ENCODE data around the gene CADPS.

CADPS gene

DNA sequence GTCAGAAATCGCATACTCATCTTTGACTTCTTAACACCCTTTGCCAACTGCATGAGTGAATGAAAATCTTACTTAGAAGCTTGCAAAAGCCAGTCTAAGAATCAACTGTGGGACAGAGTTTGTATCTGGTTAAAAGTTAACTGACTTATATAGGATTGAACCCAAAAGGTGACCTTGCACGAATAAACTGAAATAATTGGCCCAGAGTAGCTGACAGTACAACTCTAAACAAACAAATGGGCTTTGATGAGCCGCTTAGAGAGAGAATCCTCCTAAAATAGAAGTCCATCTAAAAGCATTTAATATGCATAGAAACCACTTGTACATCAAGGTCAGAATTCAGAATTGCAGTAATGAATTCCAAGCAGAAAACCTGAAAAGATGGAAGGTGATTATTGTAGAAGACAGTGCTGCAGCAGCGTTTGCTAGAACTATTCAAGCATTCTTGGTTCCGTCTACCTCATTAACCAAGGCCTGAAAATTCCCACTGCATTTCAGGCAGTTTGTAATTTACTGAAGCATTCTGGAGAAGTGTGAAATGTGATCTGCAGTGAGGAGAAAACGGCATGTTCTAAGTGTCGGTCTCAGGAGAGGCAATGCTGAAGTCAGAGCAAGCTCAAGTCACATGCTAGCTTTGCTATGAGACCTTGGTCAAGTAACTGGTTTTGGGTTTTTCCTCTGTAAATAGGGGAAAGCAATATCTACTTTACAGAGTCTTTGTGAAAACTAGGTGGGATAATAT, 103.7 kb downstream of the CADPS start:
- no peak overlapping the region for H3K4me3 Mint-ChIP-seq
- H3K36me3 Mint-ChIP-seq = no peaks in the 10 kb centered on the region
- H3K27me3 Mint-ChIP-seq = no peaks in the 10 kb centered on the region
- ATAC-seq (ENCODE audit: low read depth) (no peak), DNase-seq (ENCODE audit: low spot score in 2 of 2) (no peak)
- H3K4me1 Mint-ChIP-seq = no peaks in the 10 kb centered on the region
- H3K9me3 Mint-ChIP-seq = no peaks in the 10 kb centered on the region
- no peak overlapping the region for H3K27ac Mint-ChIP-seq

DNA sequence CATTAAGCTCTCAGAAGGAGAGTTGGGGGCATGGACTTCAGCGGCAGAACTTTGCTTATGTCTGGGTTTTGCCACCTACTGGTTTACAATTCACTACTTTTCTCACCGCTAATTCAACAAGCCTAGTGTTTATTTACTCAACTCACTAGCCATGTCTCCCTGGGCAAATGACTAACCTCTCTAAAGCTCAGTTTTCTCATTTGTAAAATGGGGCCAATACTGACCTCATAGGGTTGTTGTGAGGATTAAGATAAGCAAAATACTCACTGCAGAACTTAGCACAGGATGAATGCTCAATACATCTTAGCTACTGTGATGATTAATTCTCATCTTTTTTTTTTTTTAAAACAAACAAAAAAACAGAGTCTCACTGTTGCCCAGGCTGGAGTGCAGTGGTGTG, 106.3 kb downstream of the CADPS start:
- Mint-ChIP-seq H3K9me3 (no peaks in the 10 kb centered on the region), H3K27ac (no peak overlapping the region), H3K4me3 (no peak overlapping the region), H3K36me3 (no peaks in the 10 kb centered on the region), H3K4me1 (no peaks in the 10 kb centered on the region), H3K27me3 (no peaks in the 10 kb centered on the region)
- DNase-seq (ENCODE audit: low spot score in 2 of 2) = no peak
- no peak for ATAC-seq (ENCODE audit: low read depth)

DNA sequence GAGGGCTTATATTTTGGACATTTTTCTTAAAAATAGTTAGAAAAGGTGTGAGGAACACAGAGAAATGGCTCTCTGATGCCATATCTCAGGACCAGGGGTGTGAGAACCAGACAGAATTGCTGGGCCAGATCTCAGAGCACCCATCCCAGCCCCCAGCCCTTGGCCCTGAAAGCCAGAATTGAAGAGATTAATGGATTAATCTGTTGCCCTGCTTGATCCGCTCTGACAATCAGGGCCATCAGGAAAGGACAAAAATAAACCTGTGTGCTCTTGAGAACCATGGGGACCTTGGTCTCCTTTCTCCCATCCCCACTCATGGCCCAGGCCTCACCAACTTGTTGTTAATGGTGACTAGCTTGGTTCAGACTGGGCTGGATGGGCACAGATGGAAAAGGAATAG, 113.5 kb downstream of the CADPS start:
- Mint-ChIP-seq H3K36me3 (no peaks in the 10 kb centered on the region), H3K9me3 (peaks cover 5% of the 10 kb centered on the region), H3K27ac (no peak overlapping the region), H3K4me1 (no peaks in the 10 kb centered on the region), H3K4me3 (no peak overlapping the region), H3K27me3 (no peaks in the 10 kb centered on the region)
- DNase-seq (ENCODE audit: low spot score in 2 of 2) (no peak), ATAC-seq (ENCODE audit: low read depth) (no peak)

DNA sequence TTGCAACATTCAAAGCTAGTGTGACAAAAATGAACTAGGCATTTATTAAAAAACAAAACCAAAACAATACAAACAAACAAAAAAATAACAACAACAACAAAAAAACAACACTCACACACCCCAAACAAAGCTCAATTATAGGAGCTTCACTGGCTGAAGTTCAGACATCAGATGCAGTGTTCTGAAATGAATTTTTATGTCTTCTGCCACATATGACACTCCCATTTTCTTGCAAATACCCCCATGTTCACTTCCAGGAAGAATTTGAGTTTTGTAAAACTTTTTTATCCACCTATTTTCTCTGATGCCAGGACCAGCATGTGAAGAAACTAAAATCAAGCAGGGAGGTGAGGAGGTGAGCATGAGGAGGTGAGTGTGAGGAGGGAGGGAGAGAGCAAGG, 113.9 kb downstream of the CADPS start:
- Mint-ChIP-seq H3K4me3 (no peak overlapping the region), H3K27me3 (no peaks in the 10 kb centered on the region), H3K4me1 (no peaks in the 10 kb centered on the region), H3K27ac (no peak overlapping the region), H3K36me3 (no peaks in the 10 kb centered on the region), H3K9me3 (peaks cover 5% of the 10 kb centered on the region)
- DNase-seq (ENCODE audit: low spot score in 2 of 2) (no peak), ATAC-seq (ENCODE audit: low read depth) (no peak)

DNA sequence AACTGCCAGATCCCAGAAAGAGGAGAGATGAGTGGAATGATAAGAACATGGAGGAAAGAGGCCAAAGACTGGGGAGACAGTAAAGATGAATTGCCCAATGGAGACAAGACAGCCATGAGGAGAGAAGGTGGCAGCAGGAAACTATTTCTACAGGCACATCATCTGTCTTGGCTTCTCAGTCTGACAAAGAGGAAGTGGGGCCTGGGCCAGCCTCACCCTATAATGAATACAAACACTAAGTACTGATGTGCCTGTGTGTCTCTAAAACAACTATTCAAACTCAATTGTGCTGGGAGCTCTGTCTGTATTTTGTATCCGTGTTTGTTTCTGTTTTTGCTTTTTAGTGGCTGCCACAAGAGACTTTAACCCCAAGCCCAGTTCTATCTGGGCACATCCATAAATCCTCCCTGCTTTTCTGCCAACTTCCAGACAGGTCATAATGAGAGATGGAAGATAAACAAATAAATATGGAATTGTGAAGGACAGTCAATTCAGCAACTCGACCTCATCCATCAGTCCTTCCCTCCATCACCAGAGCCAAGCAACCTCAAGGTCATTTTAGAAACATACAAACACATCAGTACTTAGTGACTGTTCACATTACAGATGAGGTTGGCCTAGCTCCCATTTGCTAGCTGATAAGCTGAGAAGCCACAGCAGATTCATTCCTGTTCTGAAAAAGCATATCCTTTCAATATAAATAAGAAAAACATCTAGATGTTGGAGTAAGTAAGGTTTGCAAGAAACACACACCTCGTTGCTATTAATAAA, 116.7 kb downstream of the CADPS start:
- H3K27me3 Mint-ChIP-seq = no peaks in the 10 kb centered on the region
- no peak overlapping the region for H3K4me3 Mint-ChIP-seq
- H3K9me3 Mint-ChIP-seq = peaks cover 5% of the 10 kb centered on the region
- H3K27ac Mint-ChIP-seq = no peak overlapping the region
- ATAC-seq (ENCODE audit: low read depth) (no peak), DNase-seq (ENCODE audit: low spot score in 2 of 2) (no peak)
- no peaks in the 10 kb centered on the region for H3K36me3 Mint-ChIP-seq
- no peaks in the 10 kb centered on the region for H3K4me1 Mint-ChIP-seq

DNA sequence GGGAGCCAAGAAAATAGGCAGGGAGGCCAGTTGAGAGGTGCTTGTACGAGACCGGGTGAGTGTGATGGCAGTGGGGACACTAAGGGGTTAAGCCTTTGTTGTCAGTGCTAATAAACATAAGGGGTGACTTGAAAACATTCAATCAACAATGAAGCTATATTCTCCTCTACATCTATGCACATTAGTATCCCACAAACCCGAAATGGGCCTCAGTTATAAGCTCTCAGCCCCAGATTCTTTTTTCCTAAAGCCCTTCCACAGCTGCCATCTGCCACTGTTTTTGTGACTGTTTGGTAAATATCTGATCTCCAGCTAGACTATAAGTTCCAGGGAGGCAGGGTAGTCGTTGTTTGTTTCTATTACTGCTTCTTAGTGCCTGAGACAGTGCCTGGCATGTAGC, 118.2 kb downstream of the CADPS start:
- Mint-ChIP-seq H3K9me3 (peaks cover 4% of the 10 kb centered on the region), H3K4me3 (no peak overlapping the region), H3K36me3 (no peaks in the 10 kb centered on the region), H3K27ac (no peak overlapping the region), H3K27me3 (no peaks in the 10 kb centered on the region), H3K4me1 (no peaks in the 10 kb centered on the region)
- ATAC-seq (ENCODE audit: low read depth) = no peak
- no peak for DNase-seq (ENCODE audit: low spot score in 2 of 2)

- Mint-ChIP-seq H3K4me1 (no peaks in the 10 kb centered on the region), H3K27me3 (no peaks in the 10 kb centered on the region), H3K27ac (no peak overlapping the region), H3K4me3 (no peak overlapping the region), H3K9me3 (peaks cover 4% of the 10 kb centered on the region), H3K36me3 (no peaks in the 10 kb centered on the region)
- ATAC-seq (ENCODE audit: low read depth) (peak; percentile 42), DNase-seq (ENCODE audit: low spot score in 2 of 2) (no peak)
Observed at GRCh38 chr3:62755285-62755684, 119.9 kb downstream of the CADPS start.

DNA sequence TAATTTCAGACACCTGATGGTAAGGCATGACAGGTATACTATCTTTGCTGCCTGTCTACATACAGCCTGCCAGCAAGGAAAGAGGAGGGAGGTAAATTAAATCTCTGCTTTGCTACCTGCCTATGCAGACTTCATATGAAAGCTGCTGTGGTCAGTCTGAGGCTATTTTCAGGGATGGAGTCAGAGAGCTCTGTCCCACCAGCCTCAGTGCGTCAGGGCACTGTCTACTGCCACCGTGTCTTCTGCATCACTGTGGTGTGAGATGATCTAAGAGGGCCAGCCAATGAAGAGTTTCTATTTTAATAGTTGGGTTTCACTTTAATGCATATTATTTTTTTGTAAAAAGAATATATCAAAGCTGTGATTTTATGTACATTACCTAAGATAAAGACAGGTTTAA, 125.6 kb downstream of the CADPS start:
- Mint-ChIP-seq H3K36me3 (no peaks in the 10 kb centered on the region), H3K4me1 (no peaks in the 10 kb centered on the region), H3K4me3 (no peak overlapping the region), H3K27me3 (no peaks in the 10 kb centered on the region), H3K9me3 (no peaks in the 10 kb centered on the region), H3K27ac (no peak overlapping the region)
- DNase-seq (ENCODE audit: low spot score in 2 of 2) = no peak
- no peak for ATAC-seq (ENCODE audit: low read depth)

- DNase-seq (ENCODE audit: low spot score in 2 of 2) = no peak
- H3K4me3 Mint-ChIP-seq = no peak overlapping the region
- H3K27ac Mint-ChIP-seq = no peak overlapping the region
- H3K9me3 Mint-ChIP-seq = no peaks in the 10 kb centered on the region
- no peaks in the 10 kb centered on the region for H3K27me3 Mint-ChIP-seq
- H3K4me1 Mint-ChIP-seq = no peaks in the 10 kb centered on the region
- ATAC-seq (ENCODE audit: low read depth) = no peak
- no peaks in the 10 kb centered on the region for H3K36me3 Mint-ChIP-seq
Observed at GRCh38 chr3:62749130-62749529, 126.1 kb downstream of the CADPS start.

- no peaks in the 10 kb centered on the region for H3K36me3 Mint-ChIP-seq
- no peaks in the 10 kb centered on the region for H3K27me3 Mint-ChIP-seq
- no peak for ATAC-seq (ENCODE audit: low read depth)
- H3K4me1 Mint-ChIP-seq = no peaks in the 10 kb centered on the region
- no peak for DNase-seq (ENCODE audit: low spot score in 2 of 2)
- no peak overlapping the region for H3K4me3 Mint-ChIP-seq
- H3K9me3 Mint-ChIP-seq = no peaks in the 10 kb centered on the region
- H3K27ac Mint-ChIP-seq = no peak overlapping the region
Observed at GRCh38 chr3:62737449-62737848, 137.8 kb downstream of the CADPS start.

GRCh38 chr3:62735510-62735909, 139.7 kb downstream of the CADPS start:
- no peaks in the 10 kb centered on the region for H3K9me3 Mint-ChIP-seq
- no peaks in the 10 kb centered on the region for H3K36me3 Mint-ChIP-seq
- no peak for DNase-seq (ENCODE audit: low spot score in 2 of 2)
- ATAC-seq (ENCODE audit: low read depth) = no peak
- H3K4me3 Mint-ChIP-seq = no peak overlapping the region
- H3K27ac Mint-ChIP-seq = no peak overlapping the region
- H3K4me1 Mint-ChIP-seq = no peaks in the 10 kb centered on the region
- H3K27me3 Mint-ChIP-seq = no peaks in the 10 kb centered on the region

DNA sequence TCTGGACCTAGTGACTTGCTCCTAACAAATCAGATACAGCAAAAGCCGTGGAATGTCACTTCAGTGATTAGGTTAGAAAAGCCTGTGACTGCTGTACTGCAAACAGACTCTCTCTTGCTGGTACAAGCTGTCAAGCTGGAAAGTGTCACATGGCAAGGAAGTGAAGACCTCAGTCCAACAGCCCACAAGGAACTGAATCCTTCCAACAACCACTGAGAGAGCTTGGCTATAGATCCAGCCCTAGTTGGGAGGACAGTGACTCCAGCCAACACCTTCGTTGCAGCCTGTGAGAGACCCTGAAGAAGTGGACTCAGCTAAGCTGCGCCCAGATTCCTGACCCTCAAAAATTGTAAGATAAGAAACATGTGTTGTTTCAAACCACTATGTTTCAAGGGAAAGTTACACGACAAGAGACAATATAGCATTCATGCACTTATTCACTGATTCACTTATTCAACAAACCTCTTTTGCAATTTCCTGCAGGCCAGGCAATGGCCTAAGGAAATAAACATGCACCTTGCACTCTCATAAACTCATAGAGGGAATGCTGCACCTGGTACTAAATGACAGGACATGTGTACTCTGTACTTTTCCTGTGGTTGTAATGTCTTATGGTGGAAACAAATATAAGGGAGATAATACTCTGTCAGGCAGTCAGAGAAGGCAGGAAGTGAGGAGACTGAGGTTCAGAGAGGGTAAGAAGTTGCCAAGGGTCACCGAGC, 142.9 kb downstream of the CADPS start:
- no peaks in the 10 kb centered on the region for H3K4me1 Mint-ChIP-seq
- no peak overlapping the region for H3K4me3 Mint-ChIP-seq
- ATAC-seq (ENCODE audit: low read depth) (no peak), DNase-seq (ENCODE audit: low spot score in 2 of 2) (no peak)
- H3K9me3 Mint-ChIP-seq = no peaks in the 10 kb centered on the region
- no peaks in the 10 kb centered on the region for H3K27me3 Mint-ChIP-seq
- H3K36me3 Mint-ChIP-seq = no peaks in the 10 kb centered on the region
- H3K27ac Mint-ChIP-seq = no peak overlapping the region

DNA sequence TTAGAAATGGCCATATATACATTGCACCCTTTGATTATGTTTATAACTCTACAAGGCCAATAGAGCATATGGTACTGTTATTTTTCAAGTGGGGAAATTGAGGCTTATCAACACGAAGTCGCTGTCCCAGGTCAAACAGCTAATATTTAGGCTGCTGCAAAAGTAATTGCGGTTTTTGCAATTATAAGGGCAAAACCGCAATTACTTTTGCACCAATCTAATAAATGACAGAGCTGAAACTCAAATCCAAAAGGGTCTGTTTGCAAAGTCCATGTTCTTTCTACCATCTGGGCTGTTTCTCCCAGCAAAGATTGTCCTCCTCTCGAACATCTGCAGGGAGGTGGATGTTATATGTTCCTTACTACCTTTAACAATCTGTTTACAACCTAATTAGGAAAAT, 147.2 kb downstream of the CADPS start:
- Mint-ChIP-seq H3K4me3 (no peak overlapping the region), H3K4me1 (no peaks in the 10 kb centered on the region), H3K36me3 (no peaks in the 10 kb centered on the region), H3K27ac (no peak overlapping the region), H3K9me3 (no peaks in the 10 kb centered on the region), H3K27me3 (no peaks in the 10 kb centered on the region)
- DNase-seq (ENCODE audit: low spot score in 2 of 2) (no peak), ATAC-seq (ENCODE audit: low read depth) (no peak)

GRCh38 chr3:62727536-62727935, 147.7 kb downstream of the CADPS start:
- H3K4me1 Mint-ChIP-seq = no peaks in the 10 kb centered on the region
- no peaks in the 10 kb centered on the region for H3K27me3 Mint-ChIP-seq
- no peak for DNase-seq (ENCODE audit: low spot score in 2 of 2)

More at GRCh38 chr3:62727536-62727935, 147.7 kb downstream of the CADPS start:
- Mint-ChIP-seq H3K27ac (no peak overlapping the region), H3K9me3 (no peaks in the 10 kb centered on the region), H3K4me3 (no peak overlapping the region), H3K36me3 (no peaks in the 10 kb centered on the region)
- ATAC-seq (ENCODE audit: low read depth) = no peak

Measured in memory B cell (primary cell).